Neutrophil (primary cell): ENCODE data around the gene PRKG1.

Experiments
- H3K27ac ChIP-seq: fragments of 200-600 bp; sonication (generic); 2 replicates; pipeline ENCODE4 v1.5.1; 2016; ENCODE audit warnings: mild to moderate bottlenecking, moderate library complexity
- H3K27me3 ChIP-seq: fragments of 200-600 bp; sonication (generic); 2 replicates; pipeline ENCODE4 v1.6.0; 2016; ENCODE audit warnings: mild to moderate bottlenecking
- H3K36me3 ChIP-seq: fragments of 200-600 bp; sonication (generic); 2 replicates; pipeline ENCODE4 v1.5.1; 2017
- H3K4me1 ChIP-seq, 2 experiments: fragments of 200-600 bp in 1 of 2; sonication (generic) in 1 of 2; 1 replicate in 1 of 2; 2 replicates in 1 of 2; pipeline versions ENCODE4 v1.5.1 to v1.6.1; 2013 to 2016; ENCODE audit warnings: low read depth in 1 of 2, low read length in 1 of 2, mild to moderate bottlenecking in 1 of 2, moderate library complexity in 1 of 2; ENCODE audit not compliant: control insufficient read depth in 1 of 2, insufficient read depth in 1 of 2
- H3K4me3 ChIP-seq, 2 experiments: fragments of 200-600 bp in 1 of 2; sonication (generic) in 1 of 2; 1 replicate in 1 of 2; 2 replicates in 1 of 2; pipeline ENCODE4 v1.5.1; 2013 to 2016; ENCODE audit warnings: low read depth in 1 of 2, low read length in 1 of 2, mild to moderate bottlenecking in 1 of 2, moderate library complexity in 1 of 2
- H3K9me3 ChIP-seq: fragments of 200-600 bp; sonication (generic); 2 replicates; pipeline ENCODE4 v1.5.1; 2016
- CTCF ChIP-seq: fragments of 200-600 bp; sonication (generic); IDR thresholded peaks from 2 replicates; pipeline ENCODE4 v1.5.1; 2016; ENCODE audit warnings: antibody characterized with exemption

Gene PRKG1

GRCh38 chr10:52318136-52318701, 1243.9 kb downstream of the PRKG1 start:
- H3K27ac ChIP-seq: no peak overlapping the region
- no peak for TF ChIP-seq CTCF
- H3K4me3 ChIP-seq: no peak overlapping the region
- H3K27me3 ChIP-seq: peaks cover 39% of the 10 kb centered on the region
- no peaks in the 10 kb centered on the region for H3K4me1 ChIP-seq
- no peaks in the 10 kb centered on the region for H3K9me3 ChIP-seq
- no peaks in the 10 kb centered on the region for H3K36me3 ChIP-seq

- Histone ChIP-seq H3K4me3 (no peak overlapping the region), H3K36me3 (no peaks in the 10 kb centered on the region), H3K27me3 (peaks cover 32% of the 10 kb centered on the region), H3K27ac (no peak overlapping the region), H3K9me3 (no peaks in the 10 kb centered on the region), H3K4me1 (no peaks in the 10 kb centered on the region)
- TF ChIP-seq CTCF: no peak
Measured at GRCh38 chr10:52318822-52319464, 1244.7 kb downstream of the PRKG1 start.

GRCh38 chr10:52319926-52320325, 1245.6 kb downstream of the PRKG1 start:
- Histone ChIP-seq H3K36me3 (no peaks in the 10 kb centered on the region), H3K4me1 (no peaks in the 10 kb centered on the region), H3K9me3 (no peaks in the 10 kb centered on the region), H3K27me3 (peaks cover 22% of the 10 kb centered on the region), H3K27ac (no peak overlapping the region), H3K4me3 (no peak overlapping the region)
- no peak for TF ChIP-seq CTCF

GRCh38 chr10:52322323-52322722, 1248.0 kb downstream of the PRKG1 start:
- H3K27me3 ChIP-seq: no peaks in the 10 kb centered on the region
- no peak overlapping the region for H3K27ac ChIP-seq
- H3K36me3 ChIP-seq: no peaks in the 10 kb centered on the region
- H3K4me3 ChIP-seq: no peak overlapping the region
- H3K4me1 ChIP-seq: no peaks in the 10 kb centered on the region
- TF ChIP-seq CTCF: no peak
- no peaks in the 10 kb centered on the region for H3K9me3 ChIP-seq

GRCh38 chr10:52322936-52323335, 1248.6 kb downstream of the PRKG1 start:
- Histone ChIP-seq H3K9me3 (no peaks in the 10 kb centered on the region), H3K27me3 (no peaks in the 10 kb centered on the region), H3K4me3 (no peak overlapping the region), H3K27ac (no peak overlapping the region), H3K4me1 (no peaks in the 10 kb centered on the region), H3K36me3 (no peaks in the 10 kb centered on the region)
- TF ChIP-seq CTCF: no peak
